ENCODE data around the gene ZNF276.
"Not testable (repeated sequence)": the region's sequence is repeated elsewhere in the genome, so short reads cannot be mapped to it uniquely, and the experiment has no call there.

ZNF276 gene

DNA sequence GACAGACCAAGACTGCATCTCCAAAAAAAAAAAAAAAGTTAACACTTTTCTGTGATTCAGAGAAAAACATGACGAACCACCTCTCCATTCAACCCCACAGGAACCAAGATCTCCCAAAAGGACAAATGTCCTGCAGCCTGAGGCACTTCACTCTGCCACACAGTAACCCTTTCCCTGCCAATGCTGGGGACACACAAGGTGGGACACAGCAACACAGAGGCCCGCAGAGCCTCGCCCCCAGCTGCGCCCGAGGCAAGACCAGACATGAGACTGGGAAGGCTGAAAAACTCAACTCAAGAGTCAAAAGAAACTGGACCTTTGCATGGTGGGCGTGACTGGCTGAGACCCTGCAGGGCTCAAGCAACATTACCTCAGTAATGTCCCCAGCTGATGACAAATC is 61.2 kb downstream of the ZNF276 start:
- no peak for DNase-seq (ENCODE audit: low spot score)

DNA sequence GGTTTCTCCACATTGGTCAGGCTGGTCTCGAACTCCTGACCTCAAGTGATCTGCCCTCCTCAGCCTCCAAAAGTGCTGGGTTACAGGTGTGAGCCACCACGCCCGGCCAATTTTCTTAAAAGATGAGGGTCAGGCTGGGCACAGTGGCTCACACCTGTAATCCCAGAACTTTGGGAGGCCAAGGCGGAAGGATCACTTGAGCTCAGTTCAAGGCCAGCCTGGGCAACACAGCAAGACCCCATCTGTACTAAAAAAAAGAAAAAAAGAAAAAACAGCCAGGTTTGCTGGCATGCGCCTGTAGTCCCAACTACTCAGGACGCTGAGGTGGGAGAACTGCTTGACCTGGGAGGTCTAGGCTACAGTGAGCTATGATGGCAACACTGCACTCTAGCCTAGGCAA is 62.6 kb downstream of the ZNF276 start:
- DNase-seq (ENCODE audit: low spot score): not testable (repeated sequence)

GRCh38 chr16:89784406-89784805 is 63.1 kb downstream of the ZNF276 start:
- DNase-seq (ENCODE audit: low spot score): no peak

DNA sequence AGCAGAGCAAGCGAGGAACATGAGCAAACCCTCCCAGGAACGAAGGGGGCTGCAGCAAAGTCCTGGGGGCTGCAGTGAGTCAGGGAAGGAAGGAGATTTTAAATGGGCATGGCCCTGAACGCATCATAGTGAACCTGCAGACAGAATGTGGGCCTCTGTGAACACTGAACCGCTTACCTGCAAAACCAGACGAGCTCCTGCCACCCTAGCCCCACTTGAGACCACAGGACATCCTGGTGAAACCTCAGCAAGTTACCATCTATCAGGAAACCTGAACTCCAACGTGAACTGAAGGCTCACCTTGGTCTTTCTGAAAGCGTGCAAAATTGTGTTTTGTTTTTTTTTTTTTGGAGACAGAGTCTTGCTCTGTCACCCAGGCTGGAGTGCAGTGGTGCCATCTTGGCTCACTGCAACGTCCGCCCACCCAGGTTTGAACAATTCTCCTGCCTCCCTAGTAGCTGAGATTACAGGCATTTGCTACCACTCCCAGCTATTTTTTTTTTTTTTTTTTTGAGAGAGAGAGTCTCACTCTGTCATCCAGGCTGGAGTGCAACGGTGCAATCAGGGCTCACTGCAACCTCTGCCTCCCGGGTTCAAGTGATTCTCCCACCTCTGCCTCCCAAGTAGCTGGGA is 64.3 kb downstream of the ZNF276 start:
- DNase-seq (ENCODE audit: low spot score): no peak

DNA sequence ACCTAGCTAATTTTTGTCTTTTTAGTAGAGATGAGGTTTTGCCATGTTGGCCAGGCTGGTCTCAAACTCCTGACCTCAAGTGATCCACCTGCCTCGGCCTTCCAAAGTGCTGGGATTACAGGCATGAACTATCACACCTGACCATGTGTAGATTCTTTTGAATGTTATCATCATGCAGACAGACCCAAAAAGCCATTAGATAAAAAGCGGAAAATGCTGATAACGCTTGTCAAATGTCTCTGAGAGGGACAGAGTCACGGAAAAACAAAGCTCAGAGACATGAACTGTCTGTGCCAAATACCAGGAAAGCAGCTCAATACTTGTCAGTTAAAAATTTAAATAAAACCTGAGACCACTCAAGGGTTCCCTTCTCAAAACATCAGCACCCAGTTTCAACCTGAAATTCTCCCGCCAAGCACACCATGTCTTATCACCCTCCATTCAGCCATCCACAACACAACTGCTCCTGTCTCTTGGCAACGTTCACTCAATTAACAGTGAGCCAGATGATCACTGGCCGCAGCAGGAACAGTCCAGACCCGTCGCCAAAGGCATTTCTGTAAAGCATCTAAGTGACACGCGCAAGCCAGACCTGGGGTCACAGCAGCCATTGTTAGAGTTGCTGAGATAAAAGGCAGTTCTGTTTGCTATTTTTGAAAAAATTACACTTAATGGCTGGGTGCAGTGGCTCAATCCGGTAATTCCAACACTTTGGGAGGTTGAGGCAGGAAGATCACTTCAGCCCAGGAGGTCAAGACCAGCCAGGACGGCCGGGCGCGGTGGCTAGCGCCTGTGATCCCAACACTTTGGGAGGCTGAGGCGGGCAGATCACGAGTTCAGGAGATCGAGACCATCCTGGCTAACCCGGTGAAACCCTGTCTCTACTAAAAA is 65.4 kb downstream of the ZNF276 start:
- no peak for DNase-seq (ENCODE audit: low spot score)

DNA sequence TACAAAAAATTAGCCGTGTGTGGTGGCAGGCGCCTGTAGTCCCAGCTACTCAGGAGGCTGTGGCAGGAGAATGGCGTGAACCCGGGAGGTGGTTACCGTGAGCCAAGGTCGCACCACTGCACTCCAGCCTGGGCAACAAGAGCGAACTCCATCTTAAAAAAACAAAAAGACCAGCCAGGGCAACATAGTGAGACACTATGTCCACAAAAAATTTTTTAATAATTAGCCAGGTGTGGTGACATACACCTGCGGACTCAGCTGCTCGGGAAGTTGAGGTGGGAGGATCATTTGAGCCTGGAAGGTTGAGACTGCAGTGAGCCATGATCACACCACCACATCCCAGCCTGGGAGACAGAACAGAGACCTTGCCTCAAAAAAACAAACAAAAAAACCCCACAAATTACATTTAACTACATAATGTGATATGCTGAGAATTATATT is 66.0 kb downstream of the ZNF276 start:
- no peak for DNase-seq (ENCODE audit: low spot score)
